ENCODE measurements around the gene GRB2.

Gene GRB2

GRCh38 chr17:75277664-75278071, 127.8 kb downstream of the GRB2 start:
- DNase-seq (ENCODE audit: low read depth) = peak; percentile 19

- peak; percentile 65 for DNase-seq (ENCODE audit: low read depth)
These were observed 131.3 kb downstream of the GRB2 start for GRCh38 chr17:75273977-75274708.

GRCh38 chr17:75272848-75273184, 132.7 kb downstream of the GRB2 start:
- DNase-seq (ENCODE audit: low read depth) = no peak

- DNase-seq (ENCODE audit: low read depth) = peak; percentile 38
These were observed 133.3 kb downstream of the GRB2 start for GRCh38 chr17:75271955-75272847.

GRCh38 chr17:75271233-75271954, 134.1 kb downstream of the GRB2 start:
- DNase-seq (ENCODE audit: low read depth) = peak; percentile 40

GRCh38 chr17:75270966-75271232, 134.6 kb downstream of the GRB2 start, which contains the start of gene MIF4GD:
MIF4GD (minus strand) TSS chr17:75271231; CDS start chr17:75270195, 1,036 bp downstream.
- DNase-seq (ENCODE audit: low read depth) = no peak

GRCh38 chr17:75270218-75270965, 135.1 kb downstream of the GRB2 start:
- DNase-seq (ENCODE audit: low read depth) = peak; percentile 36

GRCh38 chr17:75269844-75270217, 135.6 kb downstream of the GRB2 start:
- no peak for DNase-seq (ENCODE audit: low read depth)
